ENCODE measurements around the gene PEX13.

PEX13 gene

DNA sequence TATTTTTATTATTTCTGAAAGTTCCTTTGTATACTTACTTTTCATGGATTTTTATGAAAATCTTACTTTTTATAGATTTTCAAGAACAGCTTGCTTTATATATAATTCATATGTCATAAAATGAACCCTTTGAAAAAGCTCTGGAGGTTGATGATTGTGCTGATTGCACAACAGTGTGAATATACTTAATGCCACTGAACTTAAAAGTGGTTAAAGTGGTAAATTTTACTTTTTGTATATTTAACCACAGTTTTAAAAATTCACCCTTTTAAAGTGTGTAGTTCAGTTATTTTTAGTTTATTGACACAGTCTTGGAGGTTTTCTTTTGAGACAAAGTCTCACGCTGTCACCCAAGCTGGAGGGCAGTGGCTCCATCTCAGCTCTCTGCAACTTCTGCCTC lies 56.6 kb downstream of the PEX13 start:
- no peak for TF ChIP-seq ZNF274 (IDR thresholded peaks at IDR 0.05; ENCODE audit: low read depth, low read length)
- no peak for TF ChIP-seq YY1 (IDR thresholded peaks at IDR 0.05; ENCODE audit: insufficient read depth, insufficient read length)
- no peak for TF ChIP-seq SUZ12 (IDR thresholded peaks at IDR 0.05; ENCODE audit: extremely low read depth, insufficient read depth, insufficient read length)
- Histone ChIP-seq H3K9me3 (ENCODE audit: insufficient read depth, low read length) (no peaks in the 10 kb centered on the region), H3K27me3 (ENCODE audit: insufficient read depth, insufficient read length) (no peaks in the 10 kb centered on the region), H3K36me3 (ENCODE audit: insufficient read depth, insufficient read length, low read length) (peaks cover 58% of the 10 kb centered on the region), H3K9ac (ENCODE audit: insufficient read length, low read depth) (no peak overlapping the region), H3K4me1 (ENCODE audit: insufficient read depth, insufficient read length) (no peaks in the 10 kb centered on the region), H3K4me3 (ENCODE audit: insufficient read length, low read depth) (no peak overlapping the region)
- DNase-seq (ENCODE audit: low read depth, low spot score): no peak

DNA sequence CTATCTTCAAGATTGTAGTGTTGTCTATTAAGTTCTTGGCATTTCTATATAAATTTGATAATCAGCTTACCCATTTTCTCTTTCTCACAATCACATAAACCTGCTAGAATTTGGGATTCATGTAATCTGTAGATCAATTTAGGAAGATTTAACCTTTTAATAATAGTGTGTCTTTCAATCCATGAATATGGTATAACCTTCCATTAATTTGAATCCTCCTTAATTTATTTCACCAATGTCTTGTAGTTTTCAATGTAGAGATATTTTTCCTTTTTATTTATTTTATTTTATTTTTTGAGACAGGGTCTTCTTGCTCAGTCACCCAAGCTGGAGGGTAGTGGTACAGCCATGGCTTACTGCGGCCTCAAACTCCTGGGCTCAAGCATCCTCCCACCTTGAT lies 68.4 kb downstream of the PEX13 start:
- no peak for DNase-seq (ENCODE audit: low read depth, low spot score)
- H3K4me3 ChIP-seq (ENCODE audit: insufficient read length, low read depth): no peak overlapping the region
- no peaks in the 10 kb centered on the region for H3K27me3 ChIP-seq (ENCODE audit: insufficient read depth, insufficient read length)
- H3K4me1 ChIP-seq (ENCODE audit: insufficient read depth, insufficient read length): no peaks in the 10 kb centered on the region
- no peaks in the 10 kb centered on the region for H3K9me3 ChIP-seq (ENCODE audit: insufficient read depth, low read length)
- TF ChIP-seq SUZ12 (IDR thresholded peaks at IDR 0.05; ENCODE audit: extremely low read depth, insufficient read depth, insufficient read length) (no peak), ZNF274 (IDR thresholded peaks at IDR 0.05; ENCODE audit: low read depth, low read length) (no peak), YY1 (IDR thresholded peaks at IDR 0.05; ENCODE audit: insufficient read depth, insufficient read length) (no peak)
- H3K36me3 ChIP-seq (ENCODE audit: insufficient read depth, insufficient read length, low read length): peaks cover 13% of the 10 kb centered on the region
- H3K9ac ChIP-seq (ENCODE audit: insufficient read length, low read depth): no peak overlapping the region

DNA sequence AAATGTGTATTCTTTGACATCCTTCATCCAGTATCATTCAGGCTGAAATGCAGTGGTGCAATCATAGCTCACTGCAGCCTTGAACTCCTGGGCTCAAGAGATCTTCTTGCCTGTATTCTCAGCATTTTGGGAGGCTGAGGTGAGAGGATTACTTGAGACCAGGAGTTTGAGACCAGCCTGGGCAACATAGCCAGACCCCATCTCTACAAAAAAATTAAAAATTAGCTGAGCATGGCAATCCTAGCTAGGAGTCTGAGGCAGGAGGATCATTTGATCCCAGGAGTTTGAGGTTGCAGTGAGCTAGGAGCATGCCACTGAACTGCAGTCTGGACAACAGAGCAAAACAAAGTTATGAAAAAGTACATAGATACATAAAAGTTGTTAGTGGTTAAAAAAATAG lies 72.3 kb downstream of the PEX13 start:
- Histone ChIP-seq H3K4me1 (ENCODE audit: insufficient read depth, insufficient read length) (no peaks in the 10 kb centered on the region), H3K4me3 (ENCODE audit: insufficient read length, low read depth) (no peak overlapping the region), H3K36me3 (ENCODE audit: insufficient read depth, insufficient read length, low read length) (peaks cover 18% of the 10 kb centered on the region), H3K27me3 (ENCODE audit: insufficient read depth, insufficient read length) (no peaks in the 10 kb centered on the region), H3K9me3 (ENCODE audit: insufficient read depth, low read length) (no peaks in the 10 kb centered on the region), H3K9ac (ENCODE audit: insufficient read length, low read depth) (no peak overlapping the region)
- TF ChIP-seq ZNF274 (IDR thresholded peaks at IDR 0.05; ENCODE audit: low read depth, low read length) (no peak), YY1 (IDR thresholded peaks at IDR 0.05; ENCODE audit: insufficient read depth, insufficient read length) (no peak), SUZ12 (IDR thresholded peaks at IDR 0.05; ENCODE audit: extremely low read depth, insufficient read depth, insufficient read length) (no peak)
- DNase-seq (ENCODE audit: low read depth, low spot score): no peak

DNA sequence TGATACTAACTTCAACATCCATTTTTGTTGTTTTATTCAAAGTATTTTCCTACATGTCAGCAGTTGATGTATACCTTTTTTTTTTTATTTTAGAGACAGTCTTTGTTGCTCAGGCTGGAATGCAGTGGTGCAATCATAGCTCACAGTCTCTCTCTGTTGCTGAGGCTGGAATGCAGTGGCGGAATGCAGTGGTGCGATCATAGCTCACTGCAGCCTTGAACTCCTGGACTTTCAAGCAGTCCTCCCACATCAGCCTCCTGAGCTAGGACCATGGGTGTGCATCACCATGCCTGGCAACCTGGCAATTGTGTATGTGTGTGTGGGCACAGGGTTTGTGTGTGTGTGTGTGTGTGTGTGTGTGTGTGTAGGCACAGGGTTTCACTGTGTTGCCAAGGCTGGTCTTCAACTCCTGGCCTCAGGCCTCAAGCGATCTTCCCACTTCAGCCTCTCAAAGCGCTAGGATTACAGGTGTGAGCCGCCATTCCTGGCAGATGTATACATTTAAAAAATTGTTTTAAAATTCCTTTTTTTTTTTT lies 72.9 kb downstream of the PEX13 start:
- H3K9me3 ChIP-seq (ENCODE audit: insufficient read depth, low read length): no peaks in the 10 kb centered on the region
- no peak for DNase-seq (ENCODE audit: low read depth, low spot score)
- no peak overlapping the region for H3K4me3 ChIP-seq (ENCODE audit: insufficient read length, low read depth)
- H3K36me3 ChIP-seq (ENCODE audit: insufficient read depth, insufficient read length, low read length): peaks cover 18% of the 10 kb centered on the region
- TF ChIP-seq SUZ12 (IDR thresholded peaks at IDR 0.05; ENCODE audit: extremely low read depth, insufficient read depth, insufficient read length): no peak
- TF ChIP-seq YY1 (IDR thresholded peaks at IDR 0.05; ENCODE audit: insufficient read depth, insufficient read length): no peak
- no peak for TF ChIP-seq ZNF274 (IDR thresholded peaks at IDR 0.05; ENCODE audit: low read depth, low read length)
- no peak overlapping the region for H3K9ac ChIP-seq (ENCODE audit: insufficient read length, low read depth)
- H3K4me1 ChIP-seq (ENCODE audit: insufficient read depth, insufficient read length): no peaks in the 10 kb centered on the region
- H3K27me3 ChIP-seq (ENCODE audit: insufficient read depth, insufficient read length): no peaks in the 10 kb centered on the region

DNA sequence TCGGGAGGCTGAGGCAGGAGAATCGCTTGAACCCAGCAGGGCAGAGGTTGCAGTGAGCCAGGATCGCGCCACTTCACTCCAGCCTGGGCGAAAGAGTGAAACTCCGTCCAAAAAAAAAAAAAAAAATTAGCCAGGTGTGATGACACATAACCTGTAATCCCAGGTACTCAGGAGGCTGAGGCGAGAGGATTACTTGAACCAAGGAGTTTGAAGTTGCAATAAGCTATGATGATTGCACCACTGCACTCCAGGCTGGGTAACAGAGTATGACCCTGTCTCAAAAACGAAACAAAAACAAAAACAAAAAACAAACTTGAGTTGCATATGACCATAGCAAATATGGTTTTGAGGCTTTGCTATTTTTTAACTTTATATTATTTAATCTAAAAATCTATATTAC lies 74.0 kb downstream of the PEX13 start:
- Histone ChIP-seq H3K4me3 (ENCODE audit: insufficient read length, low read depth) (no peak overlapping the region), H3K27me3 (ENCODE audit: insufficient read depth, insufficient read length) (no peaks in the 10 kb centered on the region), H3K4me1 (ENCODE audit: insufficient read depth, insufficient read length) (no peaks in the 10 kb centered on the region), H3K36me3 (ENCODE audit: insufficient read depth, insufficient read length, low read length) (peaks cover 23% of the 10 kb centered on the region), H3K9me3 (ENCODE audit: insufficient read depth, low read length) (no peaks in the 10 kb centered on the region), H3K9ac (ENCODE audit: insufficient read length, low read depth) (no peak overlapping the region)
- TF ChIP-seq ZNF274 (IDR thresholded peaks at IDR 0.05; ENCODE audit: low read depth, low read length): no peak
- no peak for TF ChIP-seq YY1 (IDR thresholded peaks at IDR 0.05; ENCODE audit: insufficient read depth, insufficient read length)
- no peak for TF ChIP-seq SUZ12 (IDR thresholded peaks at IDR 0.05; ENCODE audit: extremely low read depth, insufficient read depth, insufficient read length)
- DNase-seq (ENCODE audit: low read depth, low spot score): no peak

DNA sequence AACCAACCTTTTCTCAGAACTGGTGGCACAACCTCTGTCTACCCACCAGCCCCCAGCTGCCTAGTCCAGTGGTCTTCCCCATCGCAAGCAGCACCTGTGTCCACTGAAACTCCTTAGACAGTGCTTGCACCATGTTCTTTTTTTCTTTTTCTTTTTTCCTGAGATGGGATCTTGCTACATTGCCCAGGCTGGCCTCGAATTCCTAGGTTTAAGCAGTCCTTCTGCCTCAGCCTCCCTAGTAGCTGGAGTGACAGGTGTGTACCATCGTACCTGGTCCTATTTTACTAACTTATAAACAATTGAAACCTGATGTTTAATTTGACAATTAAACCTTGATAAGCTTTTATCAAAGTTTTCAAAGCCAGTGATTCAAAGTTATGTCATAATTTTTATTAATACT lies 78.9 kb downstream of the PEX13 start:
- no peak overlapping the region for H3K9ac ChIP-seq (ENCODE audit: insufficient read length, low read depth)
- no peaks in the 10 kb centered on the region for H3K27me3 ChIP-seq (ENCODE audit: insufficient read depth, insufficient read length)
- no peak for DNase-seq (ENCODE audit: low read depth, low spot score)
- no peak overlapping the region for H3K4me3 ChIP-seq (ENCODE audit: insufficient read length, low read depth)
- H3K9me3 ChIP-seq (ENCODE audit: insufficient read depth, low read length): no peaks in the 10 kb centered on the region
- peaks cover 7% of the 10 kb centered on the region for H3K36me3 ChIP-seq (ENCODE audit: insufficient read depth, insufficient read length, low read length)
- H3K4me1 ChIP-seq (ENCODE audit: insufficient read depth, insufficient read length): no peaks in the 10 kb centered on the region
- TF ChIP-seq YY1 (IDR thresholded peaks at IDR 0.05; ENCODE audit: insufficient read depth, insufficient read length) (no peak), ZNF274 (IDR thresholded peaks at IDR 0.05; ENCODE audit: low read depth, low read length) (no peak), SUZ12 (IDR thresholded peaks at IDR 0.05; ENCODE audit: extremely low read depth, insufficient read depth, insufficient read length) (no peak)

DNA sequence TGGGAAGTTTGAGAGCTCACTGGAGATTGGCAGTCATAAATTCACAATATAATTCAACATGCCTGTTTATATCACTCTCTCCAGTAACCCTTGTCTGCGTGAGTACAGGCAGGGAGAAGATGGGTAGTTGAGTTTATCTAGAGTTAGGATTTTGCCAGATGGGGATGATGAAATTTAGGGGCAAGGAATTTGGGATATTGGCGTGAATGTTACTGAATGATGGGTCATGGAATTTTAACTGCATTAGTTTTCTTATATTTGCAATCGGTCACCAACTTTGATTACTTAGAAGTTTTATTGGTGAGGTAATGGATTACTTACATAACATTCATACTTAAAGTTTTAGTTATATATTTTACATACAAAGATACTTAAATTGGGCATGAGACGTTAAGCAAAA lies 83.3 kb downstream of the PEX13 start:
- TF ChIP-seq YY1 (IDR thresholded peaks at IDR 0.05; ENCODE audit: insufficient read depth, insufficient read length): no peak
- no peak overlapping the region for H3K9ac ChIP-seq (ENCODE audit: insufficient read length, low read depth)
- H3K4me1 ChIP-seq (ENCODE audit: insufficient read depth, insufficient read length): no peaks in the 10 kb centered on the region
- H3K27me3 ChIP-seq (ENCODE audit: insufficient read depth, insufficient read length): no peaks in the 10 kb centered on the region
- no peak for DNase-seq (ENCODE audit: low read depth, low spot score)
- peaks cover 4% of the 10 kb centered on the region for H3K36me3 ChIP-seq (ENCODE audit: insufficient read depth, insufficient read length, low read length)
- H3K4me3 ChIP-seq (ENCODE audit: insufficient read length, low read depth): no peak overlapping the region
- no peaks in the 10 kb centered on the region for H3K9me3 ChIP-seq (ENCODE audit: insufficient read depth, low read length)

All from NT2/D1 (cell line).